ENCODE data around the gene FNBP1L.
"Not testable (repeated sequence)": the region's sequence is repeated elsewhere in the genome, so short reads cannot be mapped to it uniquely, and the experiment has no call there.

FNBP1L gene

GRCh38 chr1:93443454-93443853 is 4.5 kb upstream of the FNBP1L start:
- DNase-seq (ENCODE audit: low spot score), result no peak

GRCh38 chr1:93446837-93447451 is 974 bp upstream of the FNBP1L start:
- no peak for DNase-seq (ENCODE audit: low spot score)

GRCh38 chr1:93448292-93448982 is 519 bp downstream of the FNBP1L start:
- no peak for DNase-seq (ENCODE audit: low spot score)

- no peak for DNase-seq (ENCODE audit: low spot score)
These were observed 1.3 kb downstream of the FNBP1L start for GRCh38 chr1:93448983-93449804.

GRCh38 chr1:93450321-93450720 is 2.4 kb downstream of the FNBP1L start:
- no peak for DNase-seq (ENCODE audit: low spot score)

GRCh38 chr1:93453911-93454310 is 6.0 kb downstream of the FNBP1L start:
- no peak for DNase-seq (ENCODE audit: low spot score)

- no peak for DNase-seq (ENCODE audit: low spot score)
These were observed 11.2 kb downstream of the FNBP1L start for GRCh38 chr1:93459126-93459525.

- DNase-seq (ENCODE audit: low spot score), result no peak
These were observed 13.3 kb downstream of the FNBP1L start for GRCh38 chr1:93461236-93461635.

GRCh38 chr1:93463960-93464359 is 16.0 kb downstream of the FNBP1L start:
- DNase-seq (ENCODE audit: low spot score), result no peak

- DNase-seq (ENCODE audit: low spot score), result not testable (repeated sequence)
These were observed 17.6 kb downstream of the FNBP1L start for GRCh38 chr1:93465371-93466082.

GRCh38 chr1:93467606-93468005 is 19.7 kb downstream of the FNBP1L start:
- no peak for DNase-seq (ENCODE audit: low spot score)

GRCh38 chr1:93468662-93469061 is 20.7 kb downstream of the FNBP1L start:
- DNase-seq (ENCODE audit: low spot score), result no peak

GRCh38 chr1:93469223-93469622 is 21.3 kb downstream of the FNBP1L start:
- DNase-seq (ENCODE audit: low spot score), result not testable (repeated sequence)

GRCh38 chr1:93471284-93471683 is 23.4 kb downstream of the FNBP1L start:
- no peak for DNase-seq (ENCODE audit: low spot score)

GRCh38 chr1:93471911-93472310 is 24.0 kb downstream of the FNBP1L start:
- DNase-seq (ENCODE audit: low spot score), result no peak

- DNase-seq (ENCODE audit: low spot score), result no peak
These were observed 26.4 kb downstream of the FNBP1L start for GRCh38 chr1:93474321-93474720.

GRCh38 chr1:93475681-93476080 is 27.8 kb downstream of the FNBP1L start:
- no peak for DNase-seq (ENCODE audit: low spot score)

- DNase-seq (ENCODE audit: low spot score), result not testable (repeated sequence)
These were observed 31.3 kb downstream of the FNBP1L start for GRCh38 chr1:93479133-93479745.

- not testable (repeated sequence) for DNase-seq (ENCODE audit: low spot score)
These were observed 34.0 kb downstream of the FNBP1L start for GRCh38 chr1:93481899-93482298.

GRCh38 chr1:93483200-93483599 is 35.3 kb downstream of the FNBP1L start:
- DNase-seq (ENCODE audit: low spot score), result no peak

- no peak for DNase-seq (ENCODE audit: low spot score)
These were observed 35.7 kb downstream of the FNBP1L start for GRCh38 chr1:93483606-93484005.

- no peak for DNase-seq (ENCODE audit: low spot score)
These were observed 40.3 kb downstream of the FNBP1L start for GRCh38 chr1:93488207-93488606.

All from putamen (tissue), 1 donor.